HepG2 (cell line): ENCODE results near the gene ARHGAP12.

ENCODE experiments used
- CTCF ChIP-seq: sonication (generic); formaldehyde crosslinking; IDR thresholded peaks from 2 replicates; pipeline ENCODE4 v1.5.0; 2020; ENCODE audit warnings: mild to moderate bottlenecking, missing genetic modification reagents, moderate library complexity
- EP300 ChIP-seq, 3 experiments: sonication (generic) in 1 of 3; formaldehyde crosslinking in 1 of 3; IDR thresholded peaks; 2 replicates each; pipeline versions ENCODE4 v1.5.1 to v1.6.1; 2011 to 2020; ENCODE audit warnings: low read depth in 2 of 3, low read length in 2 of 3, borderline replicate concordance in 1 of 3, improper control_type of control experiment in 1 of 3, mild to moderate bottlenecking in 1 of 3, missing genetic modification reagents in 1 of 3, moderate library complexity in 1 of 3
- ESRRA ChIP-seq: sonication (generic); formaldehyde crosslinking; IDR thresholded peaks from 2 replicates; pipeline ENCODE4 v1.5.1; 2020; ENCODE audit warnings: mild to moderate bottlenecking, low read depth, missing genetic modification reagents
- HES4 ChIP-seq: sonication (generic); formaldehyde crosslinking; IDR thresholded peaks from 2 replicates; pipeline ENCODE4 v1.9.0; 2021; ENCODE audit warnings: mild to moderate bottlenecking, missing genetic modification reagents, borderline replicate concordance
- KLF6 ChIP-seq: IDR thresholded peaks from 2 replicates; pipeline ENCODE4 v1.8.0; 2016; ENCODE audit warnings: missing biosample characterization, missing genetic modification reagents
- POLR2A ChIP-seq, 2 experiments: IDR thresholded peaks; 2 replicates each; pipeline ENCODE4 v1.6.1; 2011; ENCODE audit warnings: low read depth in 2 of 2, low read length in 2 of 2, mild to moderate bottlenecking in 1 of 2, moderate library complexity in 1 of 2; ENCODE audit not compliant: insufficient read depth in 1 of 2
- PRDM4 ChIP-seq: sonication (generic); formaldehyde crosslinking; IDR thresholded peaks from 2 replicates; pipeline ENCODE4 v1.9.0; 2021; ENCODE audit warnings: missing genetic modification reagents, borderline replicate concordance
- SUZ12 ChIP-seq: fragments of 150-350 bp; IDR thresholded peaks from 2 replicates; pipeline ENCODE4 v1.6.1; 2014; ENCODE audit warnings: low read depth, low read length
- ZNF598 ChIP-seq: sonication (generic); formaldehyde crosslinking; IDR thresholded peaks from 2 replicates; pipeline ENCODE4 v1.5.1; 2020; ENCODE audit warnings: mild to moderate bottlenecking, missing genetic modification reagents, borderline replicate concordance
- TF ChIP-seq, protein P1 (sequence below): IDR thresholded peaks from 2 replicates; pipeline ENCODE4 v1.6.1; 2012; ENCODE audit warnings: inconsistent platforms
- TF ChIP-seq, protein P2 (sequence below): sonication (generic); formaldehyde crosslinking; IDR thresholded peaks from 2 replicates; pipeline ENCODE4 v1.4.0; 2020; ENCODE audit warnings: low read depth, missing genetic modification reagents
- TF ChIP-seq, protein P3 (sequence below): sonication (generic); formaldehyde crosslinking; IDR thresholded peaks from 2 replicates; pipeline ENCODE4 v1.4.0; 2020; ENCODE audit warnings: mild to moderate bottlenecking, missing genetic modification reagents

DNA sequence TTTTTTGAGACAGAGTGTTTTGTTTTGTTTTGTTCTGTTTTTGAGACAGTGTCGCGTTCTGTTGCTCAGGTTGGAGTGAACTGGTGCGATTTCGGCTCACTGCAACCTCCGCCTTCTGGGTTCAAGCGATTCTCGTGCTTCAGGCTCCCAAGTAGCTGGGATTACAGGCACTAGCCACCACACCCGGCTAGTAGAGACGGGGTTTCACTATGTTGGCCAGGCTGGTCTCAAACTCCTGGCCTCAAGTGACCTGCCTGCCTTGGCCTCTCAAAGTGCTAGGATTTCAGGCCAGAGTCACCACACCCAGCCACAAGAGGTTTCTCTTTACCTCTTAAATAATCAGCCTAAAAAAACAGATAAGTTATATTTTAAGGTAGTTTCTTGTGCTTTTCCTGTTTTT, 8.7 kb upstream of the ARHGAP12 start:
- no peak for TF ChIP-seq KLF6 (CRISPR knock-in tag)
- TF ChIP-seq PRDM4 (CRISPR knock-in tag) = no peak
- no peak for TF ChIP-seq SUZ12
- TF ChIP-seq, protein P1, sequence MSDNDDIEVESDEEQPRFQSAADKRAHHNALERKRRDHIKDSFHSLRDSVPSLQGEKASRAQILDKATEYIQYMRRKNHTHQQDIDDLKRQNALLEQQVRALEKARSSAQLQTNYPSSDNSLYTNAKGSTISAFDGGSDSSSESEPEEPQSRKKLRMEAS = no peak
- TF ChIP-seq, protein P2, sequence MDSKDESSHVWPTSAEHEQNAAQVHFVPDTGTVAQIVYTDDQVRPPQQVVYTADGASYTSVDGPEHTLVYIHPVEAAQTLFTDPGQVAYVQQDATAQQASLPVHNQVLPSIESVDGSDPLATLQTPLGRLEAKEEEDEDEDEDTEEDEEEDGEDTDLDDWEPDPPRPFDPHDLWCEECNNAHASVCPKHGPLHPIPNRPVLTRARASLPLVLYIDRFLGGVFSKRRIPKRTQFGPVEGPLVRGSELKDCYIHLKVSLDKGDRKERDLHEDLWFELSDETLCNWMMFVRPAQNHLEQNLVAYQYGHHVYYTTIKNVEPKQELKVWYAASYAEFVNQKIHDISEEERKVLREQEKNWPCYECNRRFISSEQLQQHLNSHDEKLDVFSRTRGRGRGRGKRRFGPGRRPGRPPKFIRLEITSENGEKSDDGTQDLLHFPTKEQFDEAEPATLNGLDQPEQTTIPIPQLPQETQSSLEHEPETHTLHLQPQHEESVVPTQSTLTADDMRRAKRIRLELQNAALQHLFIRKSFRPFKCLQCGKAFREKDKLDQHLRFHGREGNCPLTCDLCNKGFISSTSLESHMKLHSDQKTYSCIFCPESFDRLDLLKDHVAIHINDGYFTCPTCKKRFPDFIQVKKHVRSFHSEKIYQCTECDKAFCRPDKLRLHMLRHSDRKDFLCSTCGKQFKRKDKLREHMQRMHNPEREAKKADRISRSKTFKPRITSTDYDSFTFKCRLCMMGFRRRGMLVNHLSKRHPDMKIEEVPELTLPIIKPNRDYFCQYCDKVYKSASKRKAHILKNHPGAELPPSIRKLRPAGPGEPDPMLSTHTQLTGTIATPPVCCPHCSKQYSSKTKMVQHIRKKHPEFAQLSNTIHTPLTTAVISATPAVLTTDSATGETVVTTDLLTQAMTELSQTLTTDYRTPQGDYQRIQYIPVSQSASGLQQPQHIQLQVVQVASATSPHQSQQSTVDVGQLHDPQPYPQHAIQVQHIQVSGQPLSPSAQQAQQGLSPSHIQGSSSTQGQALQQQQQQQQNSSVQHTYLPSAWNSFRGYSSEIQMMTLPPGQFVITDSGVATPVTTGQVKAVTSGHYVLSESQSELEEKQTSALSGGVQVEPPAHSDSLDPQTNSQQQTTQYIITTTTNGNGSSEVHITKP = no peak
- TF ChIP-seq CTCF (CRISPR knock-in tag) = no peak
- no peak for TF ChIP-seq EP300 (IDR thresholded peaks at IDR 0.05; ENCODE audit: low read depth in 2 of 2, low read length in 2 of 2)
- TF ChIP-seq EP300 (CRISPR knock-in tag; IDR thresholded peaks at IDR 0.05; ENCODE audit: borderline replicate concordance) = no peak
- TF ChIP-seq ZNF598 = no peak
- TF ChIP-seq, protein P3, sequence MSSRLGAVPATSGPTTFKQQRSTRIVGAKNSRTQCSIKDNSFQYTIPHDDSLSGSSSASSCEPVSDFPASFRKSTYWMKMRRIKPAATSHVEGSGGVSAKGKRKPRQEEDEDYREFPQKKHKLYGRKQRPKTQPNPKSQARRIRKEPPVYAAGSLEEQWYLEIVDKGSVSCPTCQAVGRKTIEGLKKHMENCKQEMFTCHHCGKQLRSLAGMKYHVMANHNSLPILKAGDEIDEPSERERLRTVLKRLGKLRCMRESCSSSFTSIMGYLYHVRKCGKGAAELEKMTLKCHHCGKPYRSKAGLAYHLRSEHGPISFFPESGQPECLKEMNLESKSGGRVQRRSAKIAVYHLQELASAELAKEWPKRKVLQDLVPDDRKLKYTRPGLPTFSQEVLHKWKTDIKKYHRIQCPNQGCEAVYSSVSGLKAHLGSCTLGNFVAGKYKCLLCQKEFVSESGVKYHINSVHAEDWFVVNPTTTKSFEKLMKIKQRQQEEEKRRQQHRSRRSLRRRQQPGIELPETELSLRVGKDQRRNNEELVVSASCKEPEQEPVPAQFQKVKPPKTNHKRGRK (CRISPR knock-in tag) = no peak
- no peak for TF ChIP-seq ESRRA
- TF ChIP-seq POLR2A (IDR thresholded peaks at IDR 0.05; ENCODE audit: insufficient read depth in 1 of 2, low read depth in 2 of 2, low read length in 2 of 2) = no peak
- no peak for TF ChIP-seq HES4 (CRISPR knock-in tag)
